CD4-positive, alpha-beta T cell (primary cell): Measurements from ENCODE around the gene RHBDL1. TPM values are rescaled to one million over a fixed set of nuclear protein-coding genes. Genes with fewer than 3 reads are reported as not detected.

Experiments
- ATAC-seq: fragments of 200-7000 bp; cut with Tn5 transposase; one replicate; pipeline ENCODE4 v1.10.0; 2022; ENCODE audit warnings: mild to moderate bottlenecking; ENCODE audit not compliant: poor library complexity
- CTCF ChIA-PET: fragments of 350-600 bp; sonication (Branson Sonifier 250); formaldehyde crosslinking; loops from one replicate; lab custom pipeline; 2021; ENCODE audit warnings: antibody characterized with exemption, inconsistent platforms; lab: Charles Lee
- POLR2A ChIA-PET: fragments of 350-600 bp; sonication (Branson Sonifier 250); formaldehyde crosslinking; loops from one replicate; lab custom pipeline; 2021; ENCODE audit warnings: antibody characterized with exemption, inconsistent platforms; lab: Charles Lee
- DNase-seq, 14 experiments: peaks; one replicate each; pipeline ENCODE4 v3.0.0-alpha.2; 2013 to 2020; ENCODE audit warnings: mixed read lengths in 2 of 14
- H3K27ac ChIP-seq, 2 donors: one replicate each; pipeline versions ENCODE4 v1.5.1 to v1.7.0; 2013; ENCODE audit warnings: low read length in 2 of 2, low read depth in 1 of 2, mild to moderate bottlenecking in 1 of 2
- H3K27me3 ChIP-seq, 2 experiments: 1 replicate in 1 of 2; 2 replicates in 1 of 2; pipeline versions ENCODE4 v1.6.1 to v1.7.0; 2013; ENCODE audit warnings: low read length in 2 of 2, control low read depth in 1 of 2, mild to moderate bottlenecking in 1 of 2, moderate library complexity in 1 of 2; ENCODE audit not compliant: insufficient read depth in 2 of 2, control insufficient read depth in 1 of 2
- H3K36me3 ChIP-seq: one replicate; pipeline ENCODE4 v1.6.1; 2013; ENCODE audit warnings: low read length, control low read depth; ENCODE audit not compliant: insufficient read depth
- H3K4me1 ChIP-seq: one replicate; pipeline ENCODE4 v1.6.1; 2013; ENCODE audit warnings: low read length, control low read depth; ENCODE audit not compliant: insufficient read depth
- H3K4me3 ChIP-seq: one replicate; pipeline ENCODE4 v1.5.1; 2013; ENCODE audit warnings: mild to moderate bottlenecking, low read length, moderate library complexity
- H3K9me3 ChIP-seq, 2 experiments: 1 replicate in 1 of 2; 2 replicates in 1 of 2; pipeline versions ENCODE4 v1.6.1 to v1.7.0; 2013; ENCODE audit warnings: low read length in 2 of 2, mild to moderate bottlenecking in 2 of 2, control low read depth in 1 of 2, moderate library complexity in 1 of 2; ENCODE audit not compliant: control insufficient read depth in 1 of 2, insufficient read depth in 1 of 2
- H3K27ac Mint-ChIP-seq: one replicate; pipeline ENCODE4 v1.8.0; 2020; ENCODE audit warnings: mixed read lengths
- H3K27me3 Mint-ChIP-seq: one replicate; pipeline ENCODE4 v1.8.0; 2021; ENCODE audit warnings: mixed read lengths
- H3K36me3 Mint-ChIP-seq: one replicate; pipeline ENCODE4 v1.8.0; 2021; ENCODE audit warnings: low read depth, mixed read lengths
- H3K4me1 Mint-ChIP-seq: one replicate; pipeline ENCODE4 v1.8.0; 2021; ENCODE audit warnings: low read depth, mixed read lengths
- H3K4me3 Mint-ChIP-seq: one replicate; pipeline ENCODE4 v1.8.0; 2020; ENCODE audit warnings: mild to moderate bottlenecking, mixed read lengths
- H3K9me3 Mint-ChIP-seq: one replicate; pipeline ENCODE4 v1.8.0; 2020; ENCODE audit warnings: mixed read lengths
- CTCF ChIP-seq: fragments of 200-600 bp; IDR thresholded peaks from one replicate; pipeline ENCODE4 v1.8.0; 2022; ENCODE audit warnings: antibody characterized with exemption, mild to moderate bottlenecking
- intact Hi-C, 2 experiments: fragments of 100-400 bp; cut with DNase I in 1 of 2; cut with micrococcal nuclease in 1 of 2; formaldehyde crosslinking; loops; one replicate each; pipeline versions ENCODE4 v1.15.1 to v1.9.0; 2023 to 2025; cut with DNase I, micrococcal nuclease
- total RNA-seq, 174 experiments: library from RNA in 2 of 174; stranded (reverse) in 2 of 174; gene quantifications; one replicate each; pipeline ENCODE4 v1.2.3 and lab custom pipeline; 2021 to 2026

RHBDL1 gene
- total RNA-seq, 2 experiments from 2014 or later = 6.6 to 6.9 TPM

DNA sequence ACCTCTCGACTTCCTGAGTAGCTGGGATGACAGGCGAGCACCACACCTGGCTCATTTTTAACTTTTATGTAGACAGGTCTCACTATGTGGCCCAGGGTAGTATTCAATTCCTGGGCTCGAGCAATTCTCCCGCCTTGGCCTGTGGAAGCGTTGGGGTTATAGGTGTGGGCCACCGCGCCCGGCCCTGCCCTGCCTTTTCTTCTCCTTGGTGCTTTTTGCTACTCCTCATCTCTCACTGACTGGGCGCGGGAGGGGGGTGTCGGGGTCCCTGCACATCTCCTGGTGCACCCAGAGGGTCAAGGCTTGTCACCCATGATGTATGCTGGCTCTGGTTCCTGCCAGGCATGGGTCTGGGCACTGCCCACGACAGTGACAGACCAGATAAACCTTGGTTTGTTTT, 30.9 kb upstream of the RHBDL1 start:
- intact Hi-C loops = no loop called here
- Histone ChIP-seq H3K4me1 (peaks cover 41% of the 10 kb centered on the region), H3K4me3 (no peak overlapping the region), H3K9me3 (no peaks in the 10 kb centered on the region), H3K27ac (no peak overlapping the region), H3K27me3 (no peaks in the 10 kb centered on the region), H3K36me3 (no peaks in the 10 kb centered on the region)
- ChIA-PET CTCF (no interaction called here), POLR2A (no interaction called here)
- Mint-ChIP-seq H3K4me3 (peak overlapping the region; percentile 81), H3K27me3 (no peaks in the 10 kb centered on the region), H3K4me1 (no peaks in the 10 kb centered on the region), H3K27ac (peak overlapping the region; percentile 30), H3K9me3 (no peaks in the 10 kb centered on the region), H3K36me3 (no peaks in the 10 kb centered on the region)
- ATAC-seq = no peak
- no peak for TF ChIP-seq CTCF
- DNase-seq = no peak

DNA sequence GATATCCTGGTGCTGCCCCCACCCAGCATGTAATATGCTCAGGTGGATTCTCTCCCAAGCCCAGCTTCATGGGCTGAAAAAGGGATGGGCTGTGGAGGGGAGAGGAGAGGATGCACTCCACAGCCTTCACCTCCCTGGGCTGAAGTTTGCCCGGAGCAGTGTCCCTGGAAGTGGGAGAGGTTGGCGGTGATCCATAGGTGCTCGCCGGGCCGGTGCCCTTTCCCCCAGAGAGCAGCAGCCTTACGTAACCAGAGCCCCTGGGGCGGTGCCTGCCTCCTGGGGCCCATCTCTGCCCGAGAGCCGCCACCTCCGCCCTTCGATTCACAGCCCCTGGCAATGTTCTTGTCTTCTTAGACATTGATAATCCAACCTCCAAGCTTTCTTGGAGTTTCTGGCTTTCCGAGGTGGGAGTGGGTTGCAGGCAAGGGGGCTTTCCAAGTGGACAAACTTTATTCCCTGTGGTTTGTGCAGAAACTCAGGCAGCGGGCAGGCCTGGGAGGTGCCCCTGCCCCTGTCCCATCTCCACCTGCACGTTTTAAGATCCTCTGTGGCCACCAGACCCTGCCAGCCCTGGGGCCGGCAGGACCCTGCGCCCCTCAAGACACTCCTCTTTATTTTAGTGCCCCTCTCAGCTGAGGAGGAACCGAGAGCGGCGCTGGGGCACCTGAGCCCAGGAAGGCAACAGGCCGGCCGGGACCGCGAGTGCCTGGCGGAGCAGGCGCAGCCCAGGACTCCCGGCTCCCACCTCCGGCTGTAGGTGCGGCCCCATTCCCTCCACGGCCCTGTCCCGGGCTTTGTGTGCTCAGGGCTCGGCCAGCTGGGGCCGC, 29.4 kb upstream of the RHBDL1 start:
- no peak for TF ChIP-seq CTCF

DNA sequence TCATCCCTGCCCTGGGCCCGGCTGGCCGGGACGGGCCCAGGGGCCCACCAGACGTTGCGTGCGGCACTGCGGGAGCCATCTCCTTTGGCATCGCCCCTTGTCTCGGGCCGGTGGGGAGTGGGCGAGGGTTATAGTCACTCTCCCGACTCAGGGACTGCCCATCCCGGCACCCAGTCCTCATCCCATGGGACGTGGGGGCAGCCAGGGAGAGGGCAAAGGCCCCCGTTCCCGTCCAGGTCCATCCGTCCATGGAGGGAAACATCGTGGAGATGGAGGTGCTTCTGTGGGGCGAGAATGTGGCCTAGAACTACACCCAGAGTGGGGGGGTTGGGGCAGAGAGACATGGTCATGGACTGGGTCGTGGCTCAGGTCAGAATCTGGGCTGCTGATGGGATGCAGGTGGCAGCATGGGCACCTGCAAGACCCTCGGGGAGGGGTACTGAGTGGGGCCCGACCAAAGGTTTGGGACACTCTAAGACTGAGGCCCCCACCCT, 28.7 kb upstream of the RHBDL1 start:
- TF ChIP-seq CTCF = no peak
- ATAC-seq (no peak), DNase-seq (no peak)
- Mint-ChIP-seq H3K9me3 (no peaks in the 10 kb centered on the region), H3K36me3 (no peaks in the 10 kb centered on the region), H3K4me1 (no peaks in the 10 kb centered on the region), H3K4me3 (peak overlapping the region; percentile 42), H3K27me3 (no peaks in the 10 kb centered on the region), H3K27ac (no peak overlapping the region)
- Histone ChIP-seq H3K27me3 (no peaks in the 10 kb centered on the region), H3K4me3 (no peak overlapping the region), H3K36me3 (no peaks in the 10 kb centered on the region), H3K27ac (no peak overlapping the region), H3K9me3 (no peaks in the 10 kb centered on the region), H3K4me1 (peaks cover 39% of the 10 kb centered on the region)
- POLR2A ChIA-PET = interaction anchor here (1.7 to 2.0 kb wide), 2 partner anchors 21 to 49 kb away, joined by 6 to 8 read pairs; partner anchors contain the start of gene RHOT2
- CTCF ChIA-PET = no interaction called here
- intact Hi-C loops = no loop called here

More for the DNA sequence above, 29.4 kb upstream of the RHBDL1 start:
- H3K27ac ChIP-seq = no peak overlapping the region
- no peaks in the 10 kb centered on the region for H3K9me3 ChIP-seq
- H3K27me3 Mint-ChIP-seq = no peaks in the 10 kb centered on the region
- ATAC-seq (no peak), DNase-seq (no peak)
- H3K4me3 ChIP-seq = no peak overlapping the region
- no peaks in the 10 kb centered on the region for H3K9me3 Mint-ChIP-seq
- H3K4me1 Mint-ChIP-seq = no peaks in the 10 kb centered on the region
- H3K4me1 ChIP-seq = peaks cover 44% of the 10 kb centered on the region
- H3K27ac Mint-ChIP-seq = no peak overlapping the region
- CTCF ChIA-PET = no interaction called here
- H3K4me3 Mint-ChIP-seq = no peak overlapping the region
- H3K36me3 Mint-ChIP-seq = no peaks in the 10 kb centered on the region
- H3K36me3 ChIP-seq = no peaks in the 10 kb centered on the region
- intact Hi-C loops = no loop called here
- POLR2A ChIA-PET = no interaction called here
- H3K27me3 ChIP-seq = no peaks in the 10 kb centered on the region
